Islet precursor cell (in vitro differentiated cells): ENCODE data around the gene CD86.
A peak's percentile ranks its signal among the peaks of the same experiment; 100 is the strongest.
"Not testable (repeated sequence)": the region's sequence is repeated elsewhere in the genome, so short reads cannot be mapped to it uniquely, and the experiment has no call there.

Experiments used
- DNase-seq: peaks from one replicate; pipeline ENCODE4 v3.0.0-alpha.2; 2018

CD86 gene, protein sequence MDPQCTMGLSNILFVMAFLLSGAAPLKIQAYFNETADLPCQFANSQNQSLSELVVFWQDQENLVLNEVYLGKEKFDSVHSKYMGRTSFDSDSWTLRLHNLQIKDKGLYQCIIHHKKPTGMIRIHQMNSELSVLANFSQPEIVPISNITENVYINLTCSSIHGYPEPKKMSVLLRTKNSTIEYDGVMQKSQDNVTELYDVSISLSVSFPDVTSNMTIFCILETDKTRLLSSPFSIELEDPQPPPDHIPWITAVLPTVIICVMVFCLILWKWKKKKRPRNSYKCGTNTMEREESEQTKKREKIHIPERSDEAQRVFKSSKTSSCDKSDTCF

DNA sequence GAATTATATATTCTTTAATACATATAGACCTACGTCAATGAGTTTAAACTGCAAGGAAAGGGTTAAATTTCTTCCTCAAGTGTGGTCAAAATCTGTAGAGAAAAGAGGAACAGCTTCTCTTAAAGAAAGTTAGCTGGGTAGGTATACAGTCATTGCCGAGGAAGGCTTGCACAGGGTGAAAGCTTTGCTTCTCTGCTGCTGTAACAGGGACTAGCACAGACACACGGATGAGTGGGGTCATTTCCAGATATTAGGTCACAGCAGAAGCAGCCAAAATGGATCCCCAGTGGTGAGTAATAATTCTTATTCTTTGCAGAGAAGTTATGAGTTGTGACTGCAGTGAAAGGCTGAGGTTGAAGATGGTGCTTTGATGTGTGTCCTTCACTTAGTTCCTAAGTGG is at the start of gene CD86:
CD86 (plus strand) TSS at position 148 of the 400 bp plus-strand sequence; CDS start at position 276, 128 bp downstream.
- no peak for DNase-seq

DNA sequence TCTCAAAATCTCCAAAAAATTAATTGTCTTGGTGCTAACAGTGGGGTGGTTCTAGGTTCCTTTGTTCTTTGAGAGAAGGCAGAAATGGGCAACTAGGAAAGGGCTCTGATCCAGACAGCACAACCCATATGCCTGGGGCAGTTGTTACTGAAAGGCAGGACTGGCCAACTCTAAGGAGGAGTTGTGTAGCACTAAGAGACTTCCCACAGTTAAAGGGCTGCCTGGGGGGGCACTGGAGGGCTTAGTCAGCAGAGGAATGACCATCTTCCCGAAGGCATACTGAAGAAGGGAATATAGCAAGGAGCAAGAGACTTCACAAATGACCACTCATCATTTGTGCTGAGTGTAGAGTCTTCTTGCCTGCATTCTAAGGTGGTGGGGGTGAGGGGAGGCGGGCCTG is 48.9 kb upstream of the CD86 start:
- DNase-seq: peak; percentile 85

DNA sequence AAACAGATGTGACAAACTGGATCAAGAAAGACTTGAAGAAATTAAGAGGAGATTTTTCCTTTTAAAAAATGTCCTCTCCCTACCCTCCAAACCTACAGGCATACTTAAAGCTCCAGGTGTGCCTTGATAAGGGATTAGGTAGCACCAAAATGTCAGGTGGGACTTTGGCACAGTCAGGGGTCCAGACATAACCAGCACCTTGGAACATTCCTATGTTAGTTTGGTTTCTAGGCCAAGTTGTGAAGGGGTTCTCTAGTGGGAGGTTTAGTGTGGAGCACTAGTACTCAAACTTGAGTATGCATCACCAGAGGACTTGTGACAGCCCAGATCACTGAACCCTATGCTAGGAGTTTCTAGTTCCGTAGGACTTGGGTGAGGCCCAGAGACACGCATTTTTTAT is 47.0 kb upstream of the CD86 start:
- no peak for DNase-seq

DNA sequence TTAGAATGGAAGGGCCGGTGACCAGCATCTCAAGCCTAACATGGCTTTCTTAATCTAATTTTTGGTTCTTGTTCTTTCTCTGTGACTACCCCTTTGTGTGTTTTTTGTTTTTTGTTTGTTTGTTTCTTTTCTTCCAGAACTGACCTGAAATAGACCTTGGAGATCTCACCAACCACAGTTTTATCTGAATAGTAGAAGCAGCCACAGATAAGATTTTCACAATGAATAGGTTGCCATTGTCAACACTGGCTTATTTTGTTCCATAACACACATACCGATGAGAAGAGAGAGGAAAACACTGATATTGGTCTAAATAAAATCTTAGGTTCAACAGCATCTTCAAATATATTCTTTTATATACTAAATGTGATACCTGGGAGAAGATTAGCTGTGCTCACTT is 44.7 kb upstream of the CD86 start:
- DNase-seq: no peak

DNA sequence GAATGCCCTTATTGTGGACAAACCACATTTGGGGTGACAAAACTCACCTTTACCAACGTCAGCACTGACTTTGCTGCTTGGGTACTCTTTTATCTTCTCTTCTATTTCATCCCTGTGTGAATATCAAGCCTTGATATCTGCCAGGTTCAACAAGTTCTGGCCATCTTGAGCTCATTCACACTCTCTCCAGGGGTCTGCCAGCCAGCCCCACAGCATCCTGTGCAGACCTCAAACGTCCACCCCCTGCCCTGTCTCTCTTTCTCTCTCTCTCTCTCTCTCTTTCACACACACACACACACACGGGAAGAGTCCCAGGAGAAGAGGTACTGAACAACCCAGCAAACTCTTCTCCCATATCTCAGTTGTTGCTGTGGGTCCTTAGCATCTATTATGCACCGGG is 43.8 kb upstream of the CD86 start:
- DNase-seq: no peak

DNA sequence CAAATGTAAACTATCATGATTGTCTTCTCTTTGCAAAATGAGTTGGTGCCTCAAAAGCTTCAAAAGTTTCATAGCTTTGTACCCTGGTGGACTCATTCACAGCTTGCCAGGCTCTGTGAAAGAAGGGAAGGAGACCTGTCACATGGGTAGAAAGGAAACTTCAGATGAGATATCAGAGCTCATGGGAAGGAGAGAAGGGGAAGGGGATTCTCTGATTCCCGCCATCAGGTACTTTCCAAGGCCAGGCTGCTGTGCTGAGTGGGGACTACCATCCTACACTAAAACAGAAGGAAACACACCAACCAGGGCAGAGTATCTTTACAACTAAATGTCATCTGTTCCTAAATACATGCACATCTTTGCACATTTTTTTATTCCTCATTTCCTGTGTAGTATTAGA is 42.3 kb upstream of the CD86 start:
- DNase-seq: no peak

DNA sequence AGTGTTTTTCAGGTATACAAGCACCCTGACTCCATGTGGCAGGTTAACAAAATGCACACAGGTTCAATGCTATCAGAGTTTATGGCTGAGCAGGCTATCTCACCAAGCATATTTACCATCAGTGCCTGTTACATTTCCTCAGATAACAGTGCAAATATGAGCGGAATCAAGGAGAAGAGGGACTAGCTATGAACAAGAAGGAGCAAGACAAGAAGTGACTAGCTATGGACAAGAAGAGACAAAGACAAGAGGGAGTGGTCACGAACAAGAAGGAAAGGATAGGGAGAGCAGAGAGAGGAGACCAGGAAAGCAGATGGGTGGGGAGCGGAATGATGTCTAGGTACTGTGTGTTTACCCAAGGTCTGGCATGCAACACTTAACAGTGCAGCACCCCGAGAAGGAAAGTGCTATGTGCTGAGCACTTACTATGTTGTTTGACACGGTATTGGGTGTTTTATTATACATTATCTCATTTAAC is 41.7 kb upstream of the CD86 start:
- no peak for DNase-seq

DNA sequence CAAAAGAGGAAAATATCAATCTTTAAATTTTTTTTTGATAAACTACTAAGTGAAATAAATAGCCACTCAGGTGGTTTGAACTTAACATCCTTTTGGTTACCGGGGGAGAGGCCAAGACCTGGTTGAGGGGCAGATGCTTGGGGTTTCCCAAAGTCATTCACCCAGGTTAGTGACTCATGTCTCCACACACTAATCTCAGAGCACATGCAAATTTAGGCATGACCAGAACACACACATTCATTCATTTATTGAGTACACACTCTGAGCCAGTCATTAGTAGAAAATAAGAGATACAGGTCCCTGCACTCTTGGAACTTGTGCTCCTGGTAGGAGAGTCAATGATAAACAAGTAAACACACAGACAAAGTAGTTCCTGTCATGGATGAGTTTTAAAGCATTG is 40.4 kb upstream of the CD86 start:
- DNase-seq: no peak

DNA sequence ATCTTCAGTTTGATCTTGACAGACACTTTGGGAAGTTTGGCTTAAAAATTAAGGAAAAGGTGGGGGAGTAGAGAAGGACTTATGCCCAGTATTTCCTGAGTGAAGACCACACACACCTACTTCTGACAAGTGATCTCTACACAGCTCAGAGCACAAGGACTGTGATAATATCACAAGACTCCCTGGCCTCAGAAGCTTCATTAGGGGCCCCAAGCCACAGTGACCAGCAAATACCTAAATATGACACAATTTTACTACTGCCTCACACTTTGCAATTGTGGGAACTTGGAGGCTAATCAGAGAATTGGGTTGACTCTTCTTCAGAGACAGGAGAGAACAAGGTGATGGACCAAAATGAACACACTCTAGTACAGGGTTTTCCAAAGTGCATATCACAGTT is 35.7 kb upstream of the CD86 start:
- DNase-seq: no peak

DNA sequence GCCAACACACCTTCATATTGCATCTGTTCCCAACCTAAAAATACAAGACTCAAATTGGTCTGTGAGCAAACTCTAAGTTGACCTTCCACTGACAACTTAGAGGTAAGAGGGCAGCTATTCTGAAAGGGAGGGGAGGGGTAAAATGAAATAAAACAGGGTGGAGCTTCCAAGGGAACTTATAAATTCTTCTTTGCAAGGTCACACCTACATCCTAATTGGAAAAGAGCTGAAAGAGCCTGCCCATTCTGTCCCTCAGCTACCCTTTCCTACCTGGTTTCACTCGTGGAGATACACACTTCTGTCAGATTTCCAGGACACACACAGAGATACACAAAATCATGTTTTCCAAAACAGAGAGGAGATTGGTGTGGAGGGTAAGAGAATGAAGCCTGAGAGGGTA is 34.1 kb upstream of the CD86 start:
- DNase-seq: no peak

DNA sequence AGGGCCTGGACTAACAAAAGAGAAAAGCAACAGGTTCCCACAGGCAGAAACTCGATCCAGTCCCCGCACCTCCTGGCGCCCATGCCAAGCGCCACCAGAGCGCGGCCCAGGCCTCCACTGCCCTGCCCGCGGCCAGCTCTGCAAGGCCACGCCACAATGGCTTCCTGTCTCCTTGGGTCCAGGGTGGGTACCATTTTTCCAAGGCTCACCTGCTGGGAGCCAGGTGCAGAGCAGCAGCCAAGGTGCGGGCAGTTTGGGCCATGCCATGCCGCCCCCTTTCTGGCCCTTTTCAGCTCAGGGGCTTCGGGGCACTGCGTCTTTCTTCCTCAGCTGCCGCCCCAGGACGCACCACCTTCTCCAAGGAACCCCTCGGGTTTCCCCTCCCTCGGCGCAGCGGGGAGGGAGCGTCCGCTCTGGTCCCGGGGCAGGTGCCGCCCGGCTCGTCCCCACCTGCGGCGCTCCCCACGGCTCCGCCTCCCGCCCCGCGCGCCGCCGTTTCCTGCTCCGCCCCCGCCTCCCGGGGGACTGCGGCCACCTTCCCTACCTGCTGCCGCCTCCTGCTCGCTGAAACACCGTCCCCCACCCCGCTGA is 33.3 kb upstream of the CD86 start, which contains the start of gene ILDR1:
ILDR1 (minus strand) TSS at position 437 of the 591 bp plus-strand sequence; CDS start at position 267, 170 bp downstream.
- peak; percentile 74 for DNase-seq

DNA sequence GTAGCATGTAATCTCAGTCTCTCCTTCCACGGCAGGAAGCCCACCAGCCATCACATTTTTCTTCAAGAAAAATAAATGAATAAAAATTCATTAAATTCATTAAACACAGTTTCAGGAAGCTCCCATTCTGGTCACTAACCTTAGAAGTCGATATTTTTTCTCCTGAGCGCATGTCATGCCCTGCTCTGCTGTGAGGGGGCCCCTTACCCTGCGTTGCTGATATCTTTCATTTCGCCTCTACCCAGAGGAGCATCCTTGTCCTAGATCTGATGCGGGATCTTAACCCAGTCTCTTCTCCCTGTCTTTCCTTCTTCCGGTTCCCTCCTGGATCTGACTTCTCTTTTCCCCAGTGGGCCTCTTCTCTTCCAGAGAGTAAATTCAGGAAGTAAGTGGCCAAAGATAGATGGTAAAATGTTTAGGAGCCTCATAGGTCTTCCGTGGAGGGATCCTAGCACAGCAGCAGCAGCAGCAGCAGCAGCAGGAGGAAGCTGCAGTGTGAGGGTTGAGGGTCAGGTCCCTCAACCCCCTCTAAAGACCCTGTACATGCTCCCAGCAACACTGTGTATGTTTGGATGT is 31.7 kb upstream of the CD86 start:
- DNase-seq: no peak

DNA sequence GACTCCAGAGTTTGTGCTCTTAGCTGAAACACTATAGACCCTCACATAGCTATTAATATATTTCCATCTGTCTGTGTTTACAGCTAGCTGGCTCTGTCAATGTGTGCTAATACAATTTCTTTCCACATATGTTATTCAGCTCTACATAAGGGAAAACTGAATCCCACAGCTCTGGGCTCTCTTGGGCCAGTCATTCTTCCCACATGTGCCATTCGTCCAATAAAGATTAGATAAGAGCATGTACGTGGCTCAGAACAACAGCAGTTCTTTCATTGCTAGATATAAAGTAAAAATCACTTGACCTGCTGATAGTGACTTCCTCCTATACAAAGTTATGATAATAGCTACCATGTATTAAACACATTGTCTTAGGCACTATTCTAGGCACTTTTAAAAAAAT is 30.4 kb upstream of the CD86 start:
- no peak for DNase-seq

DNA sequence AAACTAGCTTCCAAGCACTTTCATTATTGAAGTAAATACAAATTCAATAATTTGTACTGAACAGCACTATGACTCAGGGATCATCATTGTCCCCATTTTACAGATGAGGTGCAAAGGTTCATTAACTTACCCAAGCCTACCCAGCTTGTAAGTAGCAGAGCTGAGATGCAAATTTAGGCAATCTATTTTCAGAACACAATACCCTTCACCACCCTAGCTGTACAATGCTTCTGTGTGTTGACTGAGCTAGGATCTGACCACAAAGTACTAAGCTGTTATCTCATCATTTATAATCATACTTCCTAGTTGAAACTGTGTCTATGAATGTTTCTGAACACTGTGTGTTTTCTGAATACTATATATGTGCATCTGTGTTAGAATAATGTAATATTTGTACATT is 29.9 kb upstream of the CD86 start:
- DNase-seq: no peak

DNA sequence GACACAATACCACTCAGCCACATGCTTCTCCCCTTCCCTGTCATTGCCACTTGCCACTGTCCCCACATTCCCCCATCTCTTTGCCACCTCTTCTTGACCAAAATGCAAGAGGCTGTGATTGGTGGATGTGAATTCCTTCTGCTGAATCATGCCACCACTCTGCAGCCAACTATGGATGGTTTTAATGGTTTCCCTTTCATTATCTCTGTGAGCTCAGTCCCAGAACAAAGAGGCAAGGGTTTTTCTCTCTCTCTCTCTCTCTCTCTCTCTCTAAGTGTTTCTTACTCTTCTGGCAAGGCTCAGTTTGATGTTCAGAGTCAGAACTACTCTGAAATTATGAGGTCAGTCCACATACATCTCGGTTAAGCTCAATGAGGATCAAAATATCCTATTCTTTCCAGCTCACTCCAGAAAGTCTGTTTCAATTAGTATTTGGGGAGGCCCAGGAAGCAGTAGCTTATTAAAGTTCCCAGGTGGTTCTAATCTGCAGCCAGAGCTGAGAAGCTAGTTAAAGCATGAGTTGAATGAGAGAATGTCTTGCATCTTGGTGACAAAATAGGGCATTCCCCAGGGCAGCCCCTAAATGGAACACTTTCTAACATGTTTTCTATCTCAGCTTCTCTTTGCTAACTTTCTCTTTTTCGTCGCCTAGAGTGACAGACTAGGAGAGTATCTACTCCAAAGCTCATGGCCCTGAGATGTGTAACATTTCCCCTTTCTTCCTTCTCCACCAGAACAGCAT is 24.6 kb upstream of the CD86 start:
- no peak for DNase-seq

DNA sequence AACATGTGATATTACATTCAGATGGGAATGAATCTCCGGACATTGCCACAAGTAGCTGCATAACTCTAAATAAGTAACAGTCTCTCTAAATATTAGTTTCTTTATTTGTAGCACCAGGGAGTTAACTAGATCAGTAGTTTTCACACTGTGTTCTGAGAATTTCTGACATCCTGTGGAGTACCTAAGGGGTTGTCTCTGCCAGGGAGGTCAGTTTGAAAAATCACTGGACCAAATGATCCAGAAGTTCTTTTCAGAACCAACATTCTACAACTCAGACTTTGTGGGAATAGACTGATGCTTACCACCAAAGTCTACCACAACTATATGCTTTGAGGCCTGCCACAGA is 24.1 kb upstream of the CD86 start:
- DNase-seq: no peak

DNA sequence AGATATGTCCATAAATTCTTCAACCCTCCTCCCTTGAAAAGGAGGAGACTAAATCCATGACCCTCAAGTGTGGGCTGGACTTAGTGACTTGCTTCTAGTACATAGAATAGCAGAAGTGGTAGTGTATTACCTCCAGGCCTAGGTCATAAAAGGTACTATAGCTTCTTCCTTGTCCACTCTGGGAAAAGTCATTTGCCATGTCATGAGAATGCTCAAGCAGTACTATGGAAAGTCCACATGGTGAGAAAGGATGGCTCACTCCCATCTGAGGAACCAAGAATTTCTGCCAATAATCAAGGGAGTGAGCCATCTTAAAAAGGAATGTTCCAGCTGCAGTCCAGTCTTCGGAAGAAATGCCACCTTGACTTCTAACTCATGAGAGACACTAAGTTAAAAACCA is 22.6 kb upstream of the CD86 start:
- DNase-seq: no peak

DNA sequence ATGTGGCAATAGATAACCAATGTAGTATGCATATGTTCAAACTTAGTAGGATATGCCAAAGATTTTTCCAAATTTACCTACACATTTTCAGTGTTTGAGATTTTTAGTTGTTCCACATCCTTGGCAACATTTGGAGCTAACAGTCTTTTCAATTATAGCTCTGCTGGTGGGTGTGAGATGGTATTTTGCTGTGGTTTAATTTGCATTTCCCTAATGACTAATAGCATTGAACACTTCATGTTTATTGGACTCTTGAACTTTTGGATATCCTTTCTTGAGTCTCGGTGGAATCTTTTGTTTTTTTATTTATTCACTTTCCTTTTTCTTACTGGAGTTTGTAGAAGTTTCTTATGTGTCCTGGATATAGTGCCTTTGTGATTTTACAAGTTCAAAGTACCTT is 22.1 kb upstream of the CD86 start:
- DNase-seq: no peak

DNA sequence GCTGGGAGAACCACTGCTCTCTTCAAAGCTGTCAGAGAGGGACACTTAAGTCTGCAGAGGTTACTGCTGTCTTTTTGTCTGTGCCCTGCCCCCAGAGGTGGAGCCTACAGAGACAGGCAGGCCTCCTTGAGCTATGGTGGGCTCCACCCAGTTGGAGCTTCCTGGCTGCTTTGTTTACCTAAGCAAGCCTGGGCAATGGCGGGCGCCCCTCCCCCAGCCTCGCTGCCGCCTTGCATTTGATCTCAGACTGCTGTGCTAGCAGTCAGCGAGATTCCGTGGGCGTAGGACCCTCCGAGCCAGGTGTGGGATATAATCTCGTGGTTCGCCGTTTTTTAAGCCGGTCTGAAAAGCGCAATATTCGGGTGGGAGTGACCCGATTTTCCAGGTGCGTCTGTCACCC is 7.9 kb upstream of the CD86 start:
- DNase-seq: not testable (repeated sequence)

DNA sequence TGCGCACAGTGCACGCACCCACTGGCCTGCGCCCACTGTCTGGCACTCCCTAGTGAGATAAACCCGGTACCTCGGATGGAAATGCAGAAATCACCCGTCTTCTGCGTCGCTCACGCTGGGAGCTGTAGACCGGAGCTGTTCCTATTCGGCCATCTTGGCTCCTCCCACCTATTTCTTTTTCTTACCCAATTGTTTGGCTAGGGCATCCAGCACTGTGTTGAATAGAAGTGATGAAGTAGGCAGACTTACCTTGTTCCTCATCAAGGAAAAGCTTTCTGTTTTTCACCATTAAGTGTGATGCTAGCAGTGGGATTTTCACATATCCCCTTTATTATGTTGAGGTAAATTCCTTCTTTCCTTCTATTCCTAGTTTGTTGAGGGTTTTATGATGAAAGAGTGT is 7.4 kb upstream of the CD86 start:
- not testable (repeated sequence) for DNase-seq

DNA sequence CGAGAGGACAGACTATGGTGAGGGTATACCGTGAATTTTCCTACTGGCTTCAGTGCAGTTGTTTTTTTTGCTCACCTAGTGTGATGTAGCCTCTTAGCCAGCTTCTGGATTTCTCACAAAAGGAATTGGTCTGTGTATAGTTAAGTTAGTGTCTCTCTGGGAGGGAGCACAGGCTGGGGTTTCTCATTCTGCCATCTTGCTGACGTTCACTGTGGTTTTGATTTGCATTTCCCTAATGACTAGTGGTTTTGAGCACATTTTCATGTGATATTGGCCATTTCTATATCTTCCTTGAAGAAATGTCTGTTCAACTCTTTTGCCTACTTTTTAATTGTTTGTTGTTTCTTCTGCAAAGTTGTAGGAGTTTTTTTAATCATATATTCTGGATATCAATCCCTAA is 2.2 kb upstream of the CD86 start:
- no peak for DNase-seq

DNA sequence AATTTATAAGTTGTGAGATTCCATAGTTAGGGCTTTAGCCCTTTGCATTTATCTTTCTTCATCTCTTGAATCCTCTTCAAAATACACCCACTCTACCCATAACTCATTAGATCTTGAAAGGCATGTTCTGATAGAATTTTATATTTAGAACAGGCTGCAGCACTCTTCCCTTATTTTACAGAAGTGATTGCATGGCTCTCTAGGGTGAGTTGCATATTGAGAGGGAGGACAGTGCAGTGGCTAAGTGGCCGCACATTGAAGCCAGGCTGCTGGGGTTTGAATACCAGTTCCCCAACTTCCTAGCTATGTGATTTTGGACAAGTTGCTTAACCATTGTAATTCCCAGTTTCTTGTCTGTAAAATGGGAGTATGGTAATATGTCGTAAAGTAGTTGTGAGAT is 2.5 kb downstream of the CD86 start:
- no peak for DNase-seq

DNA sequence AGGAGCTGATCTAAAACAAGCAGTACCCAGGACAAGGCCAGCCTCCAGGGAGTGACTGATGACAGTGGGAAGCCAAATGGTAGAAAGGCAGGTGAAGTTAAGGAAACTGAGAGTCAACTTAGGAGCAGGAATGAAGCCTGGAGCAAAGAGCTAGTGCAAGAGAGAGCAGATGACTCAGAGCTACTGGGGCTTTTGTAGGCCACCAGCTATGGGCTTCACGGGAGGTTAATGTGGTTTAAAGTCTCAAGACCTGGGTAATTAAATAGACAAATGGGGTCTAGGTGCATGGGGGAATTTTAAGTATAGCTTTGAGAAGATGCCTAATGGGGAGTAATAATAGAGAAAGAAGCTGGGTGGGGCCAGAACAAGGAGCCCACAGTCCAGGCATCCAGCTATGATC is 3.1 kb downstream of the CD86 start:
- DNase-seq: no peak
